ENCODE measurements around the gene RPL11.
A peak's percentile ranks its signal among the peaks of the same experiment; 100 is the strongest.

RPL11 gene

DNA sequence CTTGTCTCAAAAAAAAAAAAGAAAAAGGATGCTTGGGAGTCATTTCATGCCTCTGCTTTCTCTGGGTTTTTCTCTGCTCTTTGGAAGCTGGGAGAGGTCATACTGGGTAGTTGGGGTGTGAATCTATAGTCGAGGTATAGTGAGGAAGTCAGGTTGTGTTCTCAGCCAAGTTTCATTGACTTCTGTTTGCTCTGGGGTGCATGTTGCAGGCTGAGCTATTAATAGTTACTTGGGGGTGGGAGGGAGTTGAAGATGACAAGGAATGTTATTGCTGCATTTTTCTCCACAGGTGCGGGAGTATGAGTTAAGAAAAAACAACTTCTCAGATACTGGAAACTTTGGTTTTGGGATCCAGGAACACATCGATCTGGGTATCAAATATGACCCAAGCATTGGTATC, 2.8 kb downstream of the RPL11 start:
- H3K9ac ChIP-seq (ENCODE audit: insufficient read length): peak overlapping the region; percentile 97
- peak overlapping the region; percentile 92 for H3K4me3 ChIP-seq
- no peaks in the 10 kb centered on the region for H3K9me3 ChIP-seq (ENCODE audit: low read depth, low read length)
- H3K36me3 ChIP-seq (ENCODE audit: insufficient read depth, low read length): peaks cover 75% of the 10 kb centered on the region
- DNase-seq (ENCODE audit: low read depth, low spot score): no peak
- no peak overlapping the region for H3K27ac ChIP-seq
- TF ChIP-seq POLR2AphosphoS5 (IDR thresholded peaks at IDR 0.05; ENCODE audit: borderline replicate concordance, low read depth, low read length) (no peak), FOXP2 (optimal IDR thresholded peaks at IDR 0.05; ENCODE audit: control extremely low read depth, extremely low read length, insufficient read depth) (no peak)

- Histone ChIP-seq H3K9me3 (ENCODE audit: low read depth, low read length) (no peaks in the 10 kb centered on the region), H3K36me3 (ENCODE audit: insufficient read depth, low read length) (peaks cover 88% of the 10 kb centered on the region), H3K9ac (ENCODE audit: insufficient read length) (no peak overlapping the region), H3K27ac (no peak overlapping the region), H3K4me3 (no peak overlapping the region)
- no peak for DNase-seq (ENCODE audit: low read depth, low spot score)
- TF ChIP-seq FOXP2 (optimal IDR thresholded peaks at IDR 0.05; ENCODE audit: control extremely low read depth, extremely low read length, insufficient read depth) (no peak), EZH2 (IDR thresholded peaks at IDR 0.05) (no peak), POLR2AphosphoS5 (IDR thresholded peaks at IDR 0.05; ENCODE audit: borderline replicate concordance, low read depth, low read length) (no peak; the same call in 1 of the 2 replicates)
Measured at GRCh38 chr1:23695667-23696066, 4.1 kb downstream of the RPL11 start.

DNA sequence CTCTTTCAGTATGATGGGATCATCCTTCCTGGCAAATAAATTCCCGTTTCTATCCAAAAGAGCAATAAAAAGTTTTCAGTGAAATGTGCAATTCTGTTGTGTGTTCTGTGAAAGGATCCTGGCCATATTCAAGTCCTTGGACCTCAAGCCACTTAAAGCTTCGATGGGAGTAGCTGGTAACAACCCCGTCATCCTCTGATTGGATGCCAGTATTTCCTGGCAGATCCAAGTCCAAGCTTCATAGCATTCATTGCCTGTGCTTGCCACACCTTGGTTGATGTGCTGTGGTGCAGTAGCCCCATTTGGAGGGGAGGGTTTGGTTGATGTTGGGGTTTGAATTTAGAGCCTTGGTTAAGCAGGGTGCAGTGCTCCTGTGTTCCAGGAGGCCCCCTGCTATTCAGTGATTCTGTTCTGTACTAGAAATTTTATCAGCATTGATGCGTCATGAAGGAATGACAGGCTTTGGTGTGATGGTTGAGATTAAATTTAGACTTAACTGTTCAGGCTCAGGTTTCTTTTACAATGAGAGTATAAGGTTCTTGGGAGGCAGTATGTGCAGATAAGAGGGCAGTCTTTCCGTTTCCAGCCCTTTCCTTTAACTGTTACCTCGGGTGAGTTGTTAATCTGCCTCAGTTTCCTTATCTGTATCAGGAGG, 4.9 kb downstream of the RPL11 start:
- peaks cover 96% of the 10 kb centered on the region for H3K36me3 ChIP-seq (ENCODE audit: insufficient read depth, low read length)
- TF ChIP-seq EZH2 (IDR thresholded peaks at IDR 0.05) (no peak), POLR2AphosphoS5 (IDR thresholded peaks at IDR 0.05; ENCODE audit: borderline replicate concordance, low read depth, low read length) (no peak), FOXP2 (optimal IDR thresholded peaks at IDR 0.05; ENCODE audit: control extremely low read depth, extremely low read length, insufficient read depth) (no peak)
- H3K9ac ChIP-seq (ENCODE audit: insufficient read length): no peak overlapping the region
- H3K4me3 ChIP-seq: 0 out of 2 replicates have a peak overlapping the region, but pooled peaks have one; percentile 4
- H3K27ac ChIP-seq: no peak overlapping the region
- no peak for DNase-seq (ENCODE audit: low read depth, low spot score)
- no peaks in the 10 kb centered on the region for H3K9me3 ChIP-seq (ENCODE audit: low read depth, low read length)

DNA sequence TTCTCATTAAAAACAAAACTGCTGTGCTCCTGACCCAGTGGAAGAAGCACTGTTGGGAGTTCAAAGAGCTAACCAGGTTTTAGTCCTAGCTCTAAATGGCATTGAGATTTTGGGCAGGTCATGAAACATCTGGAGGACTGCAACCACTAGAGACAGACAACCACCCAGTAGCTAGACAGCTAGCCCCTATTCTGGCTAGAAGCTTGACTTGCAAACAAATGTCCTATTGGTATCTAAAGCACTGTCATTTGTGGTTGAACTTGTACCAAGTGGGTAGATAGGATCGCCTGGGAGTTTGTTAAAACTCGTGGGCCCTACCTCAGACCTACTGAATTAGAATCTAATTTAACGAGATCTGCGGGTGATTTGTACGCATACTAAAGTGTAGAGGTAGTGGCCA, 6.9 kb downstream of the RPL11 start:
- Histone ChIP-seq H3K36me3 (ENCODE audit: insufficient read depth, low read length) (peaks cover 99% of the 10 kb centered on the region), H3K4me3 (no peak overlapping the region), H3K27ac (peak overlapping the region; percentile 71), H3K9me3 (ENCODE audit: low read depth, low read length) (no peaks in the 10 kb centered on the region), H3K9ac (ENCODE audit: insufficient read length) (no peak overlapping the region)
- TF ChIP-seq POLR2AphosphoS5 (IDR thresholded peaks at IDR 0.05; ENCODE audit: borderline replicate concordance, low read depth, low read length): peak; percentile 28; the same call in 1 of the 2 replicates
- TF ChIP-seq FOXP2 (optimal IDR thresholded peaks at IDR 0.05; ENCODE audit: control extremely low read depth, extremely low read length, insufficient read depth): no peak
- DNase-seq (ENCODE audit: low read depth, low spot score): no peak

DNA sequence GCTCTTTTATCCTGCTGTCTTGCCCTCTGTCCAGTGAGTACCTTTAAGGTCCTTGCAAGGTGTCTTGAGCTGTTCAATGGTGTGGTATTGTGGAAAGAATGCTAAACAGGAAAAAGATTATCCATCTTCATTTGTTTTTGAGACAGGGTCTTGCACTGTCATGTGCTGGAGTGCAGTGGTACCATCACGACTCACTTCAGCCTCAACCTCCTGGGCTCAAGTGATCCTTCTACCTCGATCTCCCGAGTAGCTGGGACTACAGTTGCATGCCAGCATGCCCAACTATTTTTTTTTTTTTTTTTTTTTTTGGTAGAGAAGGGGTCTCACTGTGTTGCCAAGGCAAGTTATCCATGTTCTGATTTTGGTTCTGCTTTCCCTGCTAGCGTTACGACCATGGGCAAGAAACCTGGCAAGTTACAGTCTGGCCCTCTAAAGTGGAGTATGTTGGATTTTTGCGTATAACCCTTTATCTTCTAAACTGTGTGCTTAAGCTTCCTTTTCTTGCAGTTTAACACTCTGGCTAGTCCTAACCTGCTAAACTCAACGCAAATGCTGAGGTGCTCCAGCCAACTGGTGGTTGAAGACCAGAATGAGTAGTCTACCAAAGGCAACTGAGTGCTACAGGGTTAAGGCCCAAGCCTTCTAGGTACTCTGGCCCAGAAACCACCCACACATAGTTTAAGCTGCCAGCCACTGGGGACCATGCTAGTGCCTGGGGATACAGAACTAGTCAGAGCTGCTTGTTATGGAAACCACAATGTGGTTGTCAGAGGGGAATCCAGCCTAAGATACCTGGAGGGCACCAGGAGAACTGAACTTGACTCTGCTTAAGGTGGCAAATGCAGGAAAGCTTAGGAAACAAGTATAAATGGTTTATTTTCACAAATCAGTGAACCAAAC, 7.9 kb downstream of the RPL11 start:
- Histone ChIP-seq H3K9me3 (ENCODE audit: low read depth, low read length) (no peaks in the 10 kb centered on the region), H3K36me3 (ENCODE audit: insufficient read depth, low read length) (peaks cover 96% of the 10 kb centered on the region), H3K4me3 (no peak overlapping the region), H3K27ac (peak overlapping the region; percentile 71; the same call in 1 of the 2 replicates), H3K9ac (ENCODE audit: insufficient read length) (no peak overlapping the region)
- TF ChIP-seq POLR2AphosphoS5 (IDR thresholded peaks at IDR 0.05; ENCODE audit: borderline replicate concordance, low read depth, low read length) (no peak), FOXP2 (optimal IDR thresholded peaks at IDR 0.05; ENCODE audit: control extremely low read depth, extremely low read length, insufficient read depth) (no peak), EZH2 (IDR thresholded peaks at IDR 0.05) (no peak)
- DNase-seq (ENCODE audit: low read depth, low spot score): no peak

DNA sequence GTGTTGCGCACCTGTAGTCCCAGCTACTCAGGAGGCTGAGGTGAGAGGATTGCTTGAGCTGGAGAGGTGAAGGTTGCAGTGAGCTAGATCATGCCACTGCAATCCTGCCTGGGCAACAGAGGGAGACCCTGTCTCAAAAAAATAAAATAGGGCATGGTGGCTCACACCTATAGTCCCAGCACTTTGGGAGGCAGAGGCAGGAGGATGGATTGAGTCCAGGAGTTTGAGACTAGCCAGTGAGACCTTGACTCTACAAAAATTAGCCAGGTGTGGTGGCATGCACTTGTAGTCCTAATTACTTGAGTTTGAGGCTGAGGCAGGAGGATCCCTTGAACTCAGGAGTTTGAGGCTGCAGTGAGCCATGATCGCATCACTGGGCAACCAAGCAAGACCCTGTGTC, 9.7 kb downstream of the RPL11 start:
- no peaks in the 10 kb centered on the region for H3K9me3 ChIP-seq (ENCODE audit: low read depth, low read length)
- H3K9ac ChIP-seq (ENCODE audit: insufficient read length): no peak overlapping the region
- DNase-seq (ENCODE audit: low read depth, low spot score): no peak
- peaks cover 86% of the 10 kb centered on the region for H3K36me3 ChIP-seq (ENCODE audit: insufficient read depth, low read length)
- TF ChIP-seq EZH2 (IDR thresholded peaks at IDR 0.05) (no peak), FOXP2 (optimal IDR thresholded peaks at IDR 0.05; ENCODE audit: control extremely low read depth, extremely low read length, insufficient read depth) (no peak), POLR2AphosphoS5 (IDR thresholded peaks at IDR 0.05; ENCODE audit: borderline replicate concordance, low read depth, low read length) (no peak)
- no peak overlapping the region for H3K4me3 ChIP-seq
- H3K27ac ChIP-seq: no peak overlapping the region

GRCh38 chr1:23701996-23702395, 10.4 kb downstream of the RPL11 start:
- peak overlapping the region; percentile 61; the same call in 1 of the 2 replicates for H3K27ac ChIP-seq
- no peaks in the 10 kb centered on the region for H3K9me3 ChIP-seq (ENCODE audit: low read depth, low read length)
- no peak overlapping the region for H3K4me3 ChIP-seq
- TF ChIP-seq FOXP2 (optimal IDR thresholded peaks at IDR 0.05; ENCODE audit: control extremely low read depth, extremely low read length, insufficient read depth) (no peak), EZH2 (IDR thresholded peaks at IDR 0.05) (no peak), POLR2AphosphoS5 (IDR thresholded peaks at IDR 0.05; ENCODE audit: borderline replicate concordance, low read depth, low read length) (no peak)
- peaks cover 80% of the 10 kb centered on the region for H3K36me3 ChIP-seq (ENCODE audit: insufficient read depth, low read length)
- DNase-seq (ENCODE audit: low read depth, low spot score): no peak
- no peak overlapping the region for H3K9ac ChIP-seq (ENCODE audit: insufficient read length)

- H3K27ac ChIP-seq: no peak overlapping the region
- no peak for DNase-seq (ENCODE audit: low read depth, low spot score)
- TF ChIP-seq POLR2AphosphoS5 (IDR thresholded peaks at IDR 0.05; ENCODE audit: borderline replicate concordance, low read depth, low read length): no peak
- TF ChIP-seq FOXP2 (optimal IDR thresholded peaks at IDR 0.05; ENCODE audit: control extremely low read depth, extremely low read length, insufficient read depth): no peak
- no peak for TF ChIP-seq EZH2 (IDR thresholded peaks at IDR 0.05)
- no peak overlapping the region for H3K9ac ChIP-seq (ENCODE audit: insufficient read length)
- H3K9me3 ChIP-seq (ENCODE audit: low read depth, low read length): no peaks in the 10 kb centered on the region
- no peak overlapping the region for H3K4me3 ChIP-seq
- H3K36me3 ChIP-seq (ENCODE audit: insufficient read depth, low read length): peaks cover 52% of the 10 kb centered on the region
Measured at GRCh38 chr1:23704834-23705495, 13.4 kb downstream of the RPL11 start.

All from SK-N-MC (cell line).